HL-60 (cell line): ENCODE results near the gene DNAAF1.

Experiments
- DNase-seq, 2 experiments: peaks; one replicate each; pipeline ENCODE4 v3.0.0-alpha.2; 2010 to 2020; ENCODE audit warnings: low read depth in 1 of 2, low spot score in 1 of 2
- H3K27ac ChIP-seq: fragments of 250-450 bp; sonication (Bioruptor Pico); replicated peaks from 2 replicates; pipeline ENCODE4 v1.5.1; 2020; ENCODE audit warnings: mild to moderate bottlenecking, moderate library complexity
- H3K27me3 ChIP-seq: fragments of 250-450 bp; sonication (Bioruptor Pico); 2 replicates; pipeline ENCODE4 v1.5.1; 2021; ENCODE audit warnings: mild to moderate bottlenecking, moderate library complexity; ENCODE audit not compliant: insufficient read depth, poor library complexity, severe bottlenecking
- H3K4me3 ChIP-seq: replicated peaks from 2 replicates; pipeline ENCODE4 v1.5.1; 2011; ENCODE audit warnings: mild to moderate bottlenecking, control low read depth, low read length; ENCODE audit not compliant: insufficient read depth
- CTCF ChIP-seq: IDR thresholded peaks from one replicate; pipeline ENCODE4 v1.5.1; 2011; ENCODE audit warnings: low read length, control low read depth, inconsistent platforms; ENCODE audit not compliant: insufficient read depth
- GABPA ChIP-seq: IDR thresholded peaks from 2 replicates; pipeline ENCODE4 v1.6.1; 2012; ENCODE audit warnings: low read depth
- POLR2AphosphoS5 ChIP-seq: IDR thresholded peaks from 2 replicates; pipeline ENCODE4 v1.6.1; 2012; ENCODE audit warnings: low read depth
- SPI1 ChIP-seq: IDR thresholded peaks from 2 replicates; pipeline ENCODE4 v1.6.1; 2012; ENCODE audit warnings: low read depth, mild to moderate bottlenecking, borderline replicate concordance
- TF ChIP-seq, protein P1 (sequence below): IDR thresholded peaks from 2 replicates; pipeline ENCODE4 v1.6.1; 2012; ENCODE audit warnings: low read depth; ENCODE audit not compliant: insufficient replicate concordance

Gene DNAAF1

GRCh38 chr16:84177741-84178073 lies 32.6 kb downstream of the DNAAF1 start:
- TF ChIP-seq GABPA (no peak), SPI1 (no peak), POLR2AphosphoS5 (no peak), CTCF (no peak)
- TF ChIP-seq, protein P1, sequence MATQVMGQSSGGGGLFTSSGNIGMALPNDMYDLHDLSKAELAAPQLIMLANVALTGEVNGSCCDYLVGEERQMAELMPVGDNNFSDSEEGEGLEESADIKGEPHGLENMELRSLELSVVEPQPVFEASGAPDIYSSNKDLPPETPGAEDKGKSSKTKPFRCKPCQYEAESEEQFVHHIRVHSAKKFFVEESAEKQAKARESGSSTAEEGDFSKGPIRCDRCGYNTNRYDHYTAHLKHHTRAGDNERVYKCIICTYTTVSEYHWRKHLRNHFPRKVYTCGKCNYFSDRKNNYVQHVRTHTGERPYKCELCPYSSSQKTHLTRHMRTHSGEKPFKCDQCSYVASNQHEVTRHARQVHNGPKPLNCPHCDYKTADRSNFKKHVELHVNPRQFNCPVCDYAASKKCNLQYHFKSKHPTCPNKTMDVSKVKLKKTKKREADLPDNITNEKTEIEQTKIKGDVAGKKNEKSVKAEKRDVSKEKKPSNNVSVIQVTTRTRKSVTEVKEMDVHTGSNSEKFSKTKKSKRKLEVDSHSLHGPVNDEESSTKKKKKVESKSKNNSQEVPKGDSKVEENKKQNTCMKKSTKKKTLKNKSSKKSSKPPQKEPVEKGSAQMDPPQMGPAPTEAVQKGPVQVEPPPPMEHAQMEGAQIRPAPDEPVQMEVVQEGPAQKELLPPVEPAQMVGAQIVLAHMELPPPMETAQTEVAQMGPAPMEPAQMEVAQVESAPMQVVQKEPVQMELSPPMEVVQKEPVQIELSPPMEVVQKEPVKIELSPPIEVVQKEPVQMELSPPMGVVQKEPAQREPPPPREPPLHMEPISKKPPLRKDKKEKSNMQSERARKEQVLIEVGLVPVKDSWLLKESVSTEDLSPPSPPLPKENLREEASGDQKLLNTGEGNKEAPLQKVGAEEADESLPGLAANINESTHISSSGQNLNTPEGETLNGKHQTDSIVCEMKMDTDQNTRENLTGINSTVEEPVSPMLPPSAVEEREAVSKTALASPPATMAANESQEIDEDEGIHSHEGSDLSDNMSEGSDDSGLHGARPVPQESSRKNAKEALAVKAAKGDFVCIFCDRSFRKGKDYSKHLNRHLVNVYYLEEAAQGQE: no peak
- H3K27me3 ChIP-seq: no peaks in the 10 kb centered on the region
- no peak overlapping the region for H3K4me3 ChIP-seq
- H3K27ac ChIP-seq: no peak overlapping the region
- no peak for DNase-seq

GRCh38 chr16:84178146-84178765 lies 33.1 kb downstream of the DNAAF1 start:
- DNase-seq: no peak
- Histone ChIP-seq H3K27ac (no peak overlapping the region), H3K27me3 (no peaks in the 10 kb centered on the region), H3K4me3 (no peak overlapping the region)
- TF ChIP-seq SPI1 (no peak), CTCF (no peak), POLR2AphosphoS5 (no peak), GABPA (no peak)
- TF ChIP-seq, protein P1: no peak

DNA sequence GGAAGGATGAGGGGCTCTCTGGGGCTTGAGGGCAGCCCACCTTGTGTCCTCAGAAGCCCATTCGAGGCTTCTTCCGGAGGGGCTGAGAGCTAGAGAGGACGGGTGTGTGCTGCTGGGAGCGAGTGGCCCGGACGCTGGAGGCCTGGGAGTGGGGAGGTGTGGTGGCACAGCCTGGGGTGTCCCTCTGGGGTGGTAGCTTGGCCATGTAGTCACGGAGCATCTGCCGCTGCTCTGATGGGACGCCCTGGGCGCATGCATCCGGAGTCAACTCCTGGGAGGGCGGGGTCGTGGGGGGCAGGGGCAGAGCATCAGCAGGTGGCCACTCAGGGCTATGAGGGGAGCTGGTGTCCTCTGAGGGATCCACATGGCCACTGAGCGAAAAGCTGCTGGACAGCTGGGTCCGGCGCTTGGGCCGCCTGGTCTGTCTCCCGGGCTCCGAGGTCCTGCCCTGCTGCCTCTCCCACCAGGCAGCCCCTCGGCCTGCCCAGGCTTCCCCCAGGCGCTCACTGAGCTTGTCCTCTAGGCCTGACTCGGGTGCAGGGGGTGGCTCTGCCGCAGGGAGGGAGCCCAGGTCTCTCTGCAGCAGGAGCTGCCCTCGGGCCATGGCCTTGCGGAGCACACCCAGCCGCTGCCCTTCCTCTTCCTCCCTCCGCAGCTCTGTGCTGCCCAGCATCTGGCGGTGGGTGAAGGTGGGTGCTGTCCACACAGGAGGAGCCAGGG lies 33.9 kb downstream of the DNAAF1 start:
- Histone ChIP-seq H3K27ac (no peak overlapping the region), H3K4me3 (no peak overlapping the region), H3K27me3 (no peaks in the 10 kb centered on the region)
- TF ChIP-seq, protein P1: no peak
- TF ChIP-seq POLR2AphosphoS5: no peak
- TF ChIP-seq CTCF: no peak
- TF ChIP-seq GABPA: no peak
- TF ChIP-seq SPI1: no peak
- DNase-seq: no peak
